22Rv1 (cell line): ENCODE results near the gene MRPS25.

ENCODE experiments used
- CTCF ChIP-seq: fragments of 450-650 bp; IDR thresholded peaks from 2 replicates; pipeline ENCODE4 v1.5.1; 2017; ENCODE audit warnings: mild to moderate bottlenecking
- ZFX ChIP-seq: fragments of 450-650 bp; IDR thresholded peaks from 2 replicates; pipeline ENCODE4 v1.6.1; 2017; ENCODE audit warnings: antibody characterized with exemption, borderline replicate concordance

GRCh38 chr3:15063238-15063637 is 1.9 kb downstream of the MRPS25 start:
- TF ChIP-seq CTCF (no peak), ZFX (no peak)
